DOHH2 (cell line): ENCODE measurements around the gene DOCK8.

Source experiments
- H3F3A ChIP-seq: fragments of 200-600 bp; sonication (generic), shearing (Covaris generic); 2 replicates; pipeline ENCODE4 v1.6.0; 2016; ENCODE audit warnings: antibody characterized with exemption, mild to moderate bottlenecking; ENCODE audit not compliant: control insufficient read depth, insufficient read depth
- H3K27ac ChIP-seq: fragments of 200-600 bp; sonication (generic); 2 replicates; pipeline ENCODE4 v1.5.1; 2014; ENCODE audit warnings: low read depth, mild to moderate bottlenecking, low read length, moderate library complexity
- H3K27me3 ChIP-seq: fragments of 200-600 bp; sonication (generic); 2 replicates; pipeline ENCODE4 v1.6.1; 2014; ENCODE audit warnings: mild to moderate bottlenecking, low read length, mixed read lengths; ENCODE audit not compliant: control insufficient read depth
- H3K36me3 ChIP-seq: fragments of 200-600 bp; sonication (generic); 2 replicates; pipeline ENCODE4 v1.6.1; 2014; ENCODE audit warnings: mild to moderate bottlenecking, low read length, moderate library complexity, mixed read lengths; ENCODE audit not compliant: control insufficient read depth
- H3K4me1 ChIP-seq: fragments of 200-600 bp; sonication (generic); 2 replicates; pipeline ENCODE4 v1.6.1; 2014; ENCODE audit warnings: mild to moderate bottlenecking, low read length, mixed read lengths; ENCODE audit not compliant: control insufficient read depth
- H3K4me2 ChIP-seq: fragments of 200-600 bp; sonication (generic); 2 replicates; pipeline ENCODE4 v1.6.0; 2014; ENCODE audit warnings: mild to moderate bottlenecking, low read length, moderate library complexity
- H3K4me3 ChIP-seq: fragments of 200-600 bp; sonication (generic); 2 replicates; pipeline ENCODE4 v1.5.1; 2014; ENCODE audit warnings: mild to moderate bottlenecking, low read length, mixed read lengths
- H3K79me2 ChIP-seq: fragments of 200-600 bp; sonication (generic); 2 replicates; pipeline ENCODE4 v1.6.1; 2014; ENCODE audit warnings: mild to moderate bottlenecking, low read length, mixed read lengths; ENCODE audit not compliant: control insufficient read depth
- H3K9me2 ChIP-seq: fragments of 200-600 bp; sonication (generic); replicated peaks from 2 replicates; pipeline ENCODE4 v1.6.1; 2014; ENCODE audit warnings: mild to moderate bottlenecking, low read length, mixed read lengths; ENCODE audit not compliant: control insufficient read depth
- H3K9me3 ChIP-seq: fragments of 200-600 bp; sonication (generic); 2 replicates; pipeline ENCODE4 v1.6.1; 2014; ENCODE audit warnings: antibody characterized with exemption, low read length, mixed read lengths; ENCODE audit not compliant: control insufficient read depth, insufficient read depth
- H4K20me1 ChIP-seq: fragments of 200-600 bp; sonication (generic); 2 replicates; pipeline ENCODE4 v1.6.0; 2014; ENCODE audit warnings: low read depth, mild to moderate bottlenecking, antibody characterized with exemption, low read length, moderate library complexity; ENCODE audit not compliant: control insufficient read depth, insufficient read depth
- CTCF ChIP-seq: fragments of 200-600 bp; sonication (generic); IDR thresholded peaks from one replicate; pipeline ENCODE4 v1.5.1; 2014; ENCODE audit warnings: antibody characterized with exemption, mild to moderate bottlenecking, low read depth, low read length; ENCODE audit not compliant: poor library complexity, severe bottlenecking
- EZH2phosphoT487 ChIP-seq: fragments of 200-600 bp; sonication (generic); IDR thresholded peaks from 2 replicates; pipeline ENCODE4 v1.6.1; 2017; ENCODE audit warnings: borderline replicate concordance, mild to moderate bottlenecking, antibody characterized with exemption, low read length, moderate library complexity, mixed read lengths

Gene DOCK8

GRCh38 chr9:495739-496138 lies 281.1 kb downstream of the DOCK8 start:
- TF ChIP-seq CTCF (no peak), EZH2phosphoT487 (no peak)
- H3K27me3 ChIP-seq: no peaks in the 10 kb centered on the region
- no peaks in the 10 kb centered on the region for H4K20me1 ChIP-seq
- no peaks in the 10 kb centered on the region for H3K79me2 ChIP-seq
- no peak overlapping the region for H3K27ac ChIP-seq
- H3K9me2 ChIP-seq: no peaks in the 10 kb centered on the region
- H3K36me3 ChIP-seq: no peaks in the 10 kb centered on the region
- no peak overlapping the region for H3K4me2 ChIP-seq
- no peaks in the 10 kb centered on the region for H3K9me3 ChIP-seq
- no peak overlapping the region for H3K4me3 ChIP-seq
- H3F3A ChIP-seq: peaks cover 1% of the 10 kb centered on the region
- H3K4me1 ChIP-seq: peaks cover 14% of the 10 kb centered on the region

- Histone ChIP-seq H4K20me1 (no peaks in the 10 kb centered on the region; the same call in 1 of the 2 replicates), H3K27me3 (no peaks in the 10 kb centered on the region), H3K9me3 (no peaks in the 10 kb centered on the region), H3K27ac (peak overlapping the region; percentile 91), H3K4me2 (peak overlapping the region; percentile 81), H3K79me2 (peaks cover 54% of the 10 kb centered on the region), H3K4me3 (peak overlapping the region; percentile 83), H3K4me1 (peaks cover 57% of the 10 kb centered on the region), H3K9me2 (no peaks in the 10 kb centered on the region), H3F3A (peaks cover 10% of the 10 kb centered on the region), H3K36me3 (peaks cover 19% of the 10 kb centered on the region)
- no peak for TF ChIP-seq EZH2phosphoT487
- peak; percentile 13 for TF ChIP-seq CTCF
Measured at GRCh38 chr9:503326-503725, 288.7 kb downstream of the DOCK8 start.

- Histone ChIP-seq H3K4me3 (peak within 1 kb of the TSS; percentile 83), H3K27ac (peak within 1 kb of the TSS; percentile 91), H3F3A (peaks cover 10% of the 10 kb centered on the region), H4K20me1 (peaks cover 5% of the 10 kb centered on the region; the same call in 1 of the 2 replicates), H3K9me3 (no peaks in the 10 kb centered on the region), H3K4me2 (peak within 1 kb of the TSS; percentile 88), H3K27me3 (no peaks in the 10 kb centered on the region), H3K9me2 (no peaks in the 10 kb centered on the region), H3K79me2 (peaks cover 62% of the 10 kb centered on the region), H3K36me3 (peaks cover 27% of the 10 kb centered on the region), H3K4me1 (peaks cover 61% of the 10 kb centered on the region)
- TF ChIP-seq CTCF (peak; percentile 65), EZH2phosphoT487 (no peak)
Measured at GRCh38 chr9:503881-504852, 289.5 kb downstream of the DOCK8 start, which contains the start of gene KANK1. TSS of gene KANK1 (plus strand) at chr9:504695.
